ENCODE results near the gene CEP164.

Gene CEP164

DNA sequence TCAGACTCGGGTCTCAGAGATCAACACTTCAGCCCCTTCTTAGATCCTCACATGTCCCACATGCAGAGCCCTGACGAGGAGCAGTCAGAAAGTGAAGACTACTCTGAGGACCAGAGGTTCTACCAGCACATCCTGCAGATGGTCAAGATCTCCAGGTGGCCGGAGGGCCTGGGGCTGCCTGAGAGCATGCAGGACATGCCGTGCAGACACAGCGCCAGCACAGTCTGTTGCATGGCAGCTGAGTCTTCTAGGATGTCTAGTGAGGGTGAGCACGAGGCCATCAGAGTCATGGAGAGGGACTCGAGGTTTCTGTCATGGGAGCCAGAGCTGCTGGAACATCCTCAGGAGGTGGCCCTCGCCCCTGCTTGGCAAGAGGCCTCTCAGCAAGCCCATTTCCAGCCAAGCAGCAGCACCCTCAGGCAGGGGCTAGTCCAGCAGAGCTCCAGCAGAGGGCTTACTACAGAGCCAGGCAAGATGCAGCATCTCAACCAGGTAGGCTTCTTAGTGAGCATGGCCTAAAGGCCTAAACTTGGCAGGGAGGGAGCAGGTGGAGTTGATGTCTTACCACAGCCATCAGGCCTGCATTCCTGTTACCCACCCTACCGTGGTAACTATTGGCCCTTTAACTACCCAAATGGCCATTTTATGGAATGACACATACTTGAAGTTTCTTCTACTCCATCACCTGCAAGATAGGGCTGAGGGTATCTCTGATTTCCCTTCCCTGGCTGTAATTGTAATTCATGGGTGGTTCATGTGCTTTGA lies 28.7 kb downstream of the CEP164 start:
- DNase-seq (ENCODE audit: low read depth, low spot score): no peak
- Histone ChIP-seq H3K4me3 (ENCODE audit: low read length) (no peak overlapping the region), H3K27ac (ENCODE audit: low read length) (no peak overlapping the region), H3K36me3 (ENCODE audit: control insufficient read depth, insufficient read depth, low read length) (no peaks in the 10 kb centered on the region), H3K27me3 (ENCODE audit: control insufficient read depth, insufficient read depth, low read length) (no peaks in the 10 kb centered on the region), H3K9me3 (ENCODE audit: control insufficient read depth, insufficient read depth, low read length) (no peaks in the 10 kb centered on the region), H3K4me1 (ENCODE audit: control insufficient read depth, insufficient read depth, low read length) (no peaks in the 10 kb centered on the region)
- no CpG with 5 or more reads among the region's 9 CpGs for WGBS (ENCODE audit: insufficient coverage, insufficient read length)

DNA sequence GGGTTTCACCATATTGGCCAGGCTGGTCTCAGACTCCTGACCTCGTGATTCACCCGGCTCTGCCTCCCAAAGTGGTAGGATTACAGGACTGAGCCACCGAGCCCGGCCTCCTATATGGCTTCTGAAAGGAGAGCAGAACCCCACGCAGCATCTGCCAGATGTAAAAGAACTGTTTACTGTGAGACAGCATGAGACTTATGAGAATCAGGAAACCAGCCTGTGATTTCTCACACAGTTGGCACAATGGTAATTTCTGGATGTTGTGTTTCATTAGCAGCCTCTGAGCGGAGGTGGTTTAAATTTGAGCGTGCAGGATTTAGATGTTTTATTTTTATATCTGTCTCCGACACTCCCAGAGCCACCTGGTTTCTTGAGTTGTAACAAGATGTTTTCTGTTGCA lies 33.8 kb downstream of the CEP164 start:
- no peaks in the 10 kb centered on the region for H3K9me3 ChIP-seq (ENCODE audit: control insufficient read depth, insufficient read depth, low read length)
- no peaks in the 10 kb centered on the region for H3K4me1 ChIP-seq (ENCODE audit: control insufficient read depth, insufficient read depth, low read length)
- no peak for DNase-seq (ENCODE audit: low read depth, low spot score)
- no peaks in the 10 kb centered on the region for H3K27me3 ChIP-seq (ENCODE audit: control insufficient read depth, insufficient read depth, low read length)
- no CpG with 5 or more reads among the region's 8 CpGs for WGBS (ENCODE audit: insufficient coverage, insufficient read length)
- peaks cover 3% of the 10 kb centered on the region; the same call in 1 of the 2 replicates for H3K36me3 ChIP-seq (ENCODE audit: control insufficient read depth, insufficient read depth, low read length)
- H3K4me3 ChIP-seq (ENCODE audit: low read length): no peak overlapping the region
- no peak overlapping the region for H3K27ac ChIP-seq (ENCODE audit: low read length)

DNA sequence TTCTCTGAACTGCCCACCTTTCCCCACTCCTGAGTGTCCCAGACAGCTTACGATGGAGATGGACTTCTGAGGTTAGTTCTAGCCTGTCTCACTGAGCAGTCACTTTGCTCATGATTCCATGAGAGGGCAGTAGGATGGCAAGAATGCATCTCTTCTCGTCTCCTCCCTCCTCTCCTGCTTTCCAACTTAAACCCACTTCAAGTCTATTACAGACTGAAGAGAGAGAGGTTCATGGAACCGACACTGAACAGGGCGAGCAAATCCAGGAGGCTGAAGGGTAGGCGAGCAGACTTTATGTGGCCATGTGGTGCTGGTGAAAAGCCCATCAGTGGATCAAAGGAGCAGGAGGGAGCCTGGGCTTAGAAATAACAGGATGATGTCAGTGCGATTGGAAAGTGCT lies 38.6 kb downstream of the CEP164 start:
- H3K27me3 ChIP-seq (ENCODE audit: control insufficient read depth, insufficient read depth, low read length): no peaks in the 10 kb centered on the region
- DNase-seq (ENCODE audit: low read depth, low spot score): no peak
- no CpG with 5 or more reads among the region's 6 CpGs for WGBS (ENCODE audit: insufficient coverage, insufficient read length)

DNA sequence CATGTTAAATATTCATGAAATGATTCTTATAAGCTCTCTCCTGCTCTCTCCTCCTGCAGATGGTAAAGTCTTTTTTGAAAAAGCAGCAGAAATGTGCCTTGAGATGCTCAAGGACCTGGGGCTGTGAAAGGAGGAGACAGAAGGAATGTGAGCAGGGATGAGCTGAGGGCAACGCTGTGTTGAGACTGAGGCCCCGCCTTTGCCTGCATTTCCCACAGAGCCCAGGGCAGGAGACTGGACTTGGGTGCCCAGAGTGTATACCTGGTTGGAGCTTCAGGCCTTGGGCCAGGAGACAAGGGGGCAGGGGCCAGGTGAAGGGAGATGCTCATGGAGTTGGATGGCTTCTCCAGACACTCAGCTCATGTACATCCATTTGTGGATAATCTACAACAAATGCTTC lies 39.2 kb downstream of the CEP164 start:
- Histone ChIP-seq H3K4me3 (ENCODE audit: low read length) (no peak overlapping the region), H3K36me3 (ENCODE audit: control insufficient read depth, insufficient read depth, low read length) (peaks cover 8% of the 10 kb centered on the region), H3K4me1 (ENCODE audit: control insufficient read depth, insufficient read depth, low read length) (no peaks in the 10 kb centered on the region), H3K9me3 (ENCODE audit: control insufficient read depth, insufficient read depth, low read length) (no peaks in the 10 kb centered on the region), H3K27me3 (ENCODE audit: control insufficient read depth, insufficient read depth, low read length) (no peaks in the 10 kb centered on the region), H3K27ac (ENCODE audit: low read length) (no peak overlapping the region)
- WGBS (ENCODE audit: insufficient coverage, insufficient read length): no CpG with 5 or more reads among the region's 2 CpGs
- DNase-seq (ENCODE audit: low read depth, low spot score): no peak

More for the DNA sequence above, 38.6 kb downstream of the CEP164 start:
- no peak overlapping the region for H3K4me3 ChIP-seq (ENCODE audit: low read length)
- peaks cover 7% of the 10 kb centered on the region for H3K36me3 ChIP-seq (ENCODE audit: control insufficient read depth, insufficient read depth, low read length)
- no peak overlapping the region for H3K27ac ChIP-seq (ENCODE audit: low read length)
- H3K9me3 ChIP-seq (ENCODE audit: control insufficient read depth, insufficient read depth, low read length): no peaks in the 10 kb centered on the region
- no peaks in the 10 kb centered on the region for H3K4me1 ChIP-seq (ENCODE audit: control insufficient read depth, insufficient read depth, low read length)

DNA sequence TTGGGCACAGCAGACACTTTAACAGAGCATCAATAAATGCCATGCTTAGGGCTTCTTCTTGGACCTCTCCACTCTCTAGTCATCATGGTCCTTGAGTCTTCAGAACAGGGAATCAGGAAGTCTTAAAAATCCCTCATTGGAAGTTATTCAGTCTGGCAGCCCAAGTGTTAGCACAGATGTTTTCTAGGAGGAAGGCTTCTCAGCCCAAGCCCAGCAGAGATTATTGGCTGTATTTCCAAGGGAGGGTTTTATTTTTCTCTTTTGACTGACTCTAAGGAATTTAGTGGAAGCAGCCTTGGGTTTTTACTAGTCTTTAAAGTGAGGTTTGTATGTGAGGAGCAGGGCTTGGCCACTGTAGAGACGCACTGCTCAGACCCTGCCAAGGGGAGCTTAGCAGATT lies 41.9 kb downstream of the CEP164 start:
- H3K36me3 ChIP-seq (ENCODE audit: control insufficient read depth, insufficient read depth, low read length): peaks cover 5% of the 10 kb centered on the region
- no peak for DNase-seq (ENCODE audit: low read depth, low spot score)
- WGBS (ENCODE audit: insufficient coverage, insufficient read length): no CpG with 5 or more reads among the region's 1 CpG
- no peak overlapping the region for H3K27ac ChIP-seq (ENCODE audit: low read length)
- H3K27me3 ChIP-seq (ENCODE audit: control insufficient read depth, insufficient read depth, low read length): no peaks in the 10 kb centered on the region
- no peaks in the 10 kb centered on the region for H3K9me3 ChIP-seq (ENCODE audit: control insufficient read depth, insufficient read depth, low read length)
- H3K4me1 ChIP-seq (ENCODE audit: control insufficient read depth, insufficient read depth, low read length): no peaks in the 10 kb centered on the region
- H3K4me3 ChIP-seq (ENCODE audit: low read length): no peak overlapping the region

DNA sequence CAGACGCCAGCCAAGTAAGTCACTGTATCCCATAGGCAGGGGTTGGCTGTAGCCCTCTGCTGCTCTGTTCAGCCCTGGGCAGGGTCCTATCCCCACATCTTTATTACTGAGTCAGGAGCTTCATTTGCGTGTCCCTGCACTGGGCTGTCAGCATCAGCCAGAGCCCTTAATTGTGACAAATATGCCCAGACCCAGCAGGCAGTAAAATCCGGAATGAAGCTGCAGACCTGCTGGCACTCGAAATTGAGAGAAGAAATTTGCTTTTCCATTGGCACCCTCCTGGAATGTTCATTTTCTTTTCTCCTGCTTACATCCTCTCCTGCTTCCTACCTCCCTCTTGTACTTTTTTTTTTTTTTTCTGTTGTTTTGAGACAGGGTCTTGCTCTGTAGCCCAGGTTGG lies 43.8 kb downstream of the CEP164 start:
- no peak for DNase-seq (ENCODE audit: low read depth, low spot score)
- WGBS (ENCODE audit: insufficient coverage, insufficient read length): no CpG with 5 or more reads among the region's 4 CpGs

DNA sequence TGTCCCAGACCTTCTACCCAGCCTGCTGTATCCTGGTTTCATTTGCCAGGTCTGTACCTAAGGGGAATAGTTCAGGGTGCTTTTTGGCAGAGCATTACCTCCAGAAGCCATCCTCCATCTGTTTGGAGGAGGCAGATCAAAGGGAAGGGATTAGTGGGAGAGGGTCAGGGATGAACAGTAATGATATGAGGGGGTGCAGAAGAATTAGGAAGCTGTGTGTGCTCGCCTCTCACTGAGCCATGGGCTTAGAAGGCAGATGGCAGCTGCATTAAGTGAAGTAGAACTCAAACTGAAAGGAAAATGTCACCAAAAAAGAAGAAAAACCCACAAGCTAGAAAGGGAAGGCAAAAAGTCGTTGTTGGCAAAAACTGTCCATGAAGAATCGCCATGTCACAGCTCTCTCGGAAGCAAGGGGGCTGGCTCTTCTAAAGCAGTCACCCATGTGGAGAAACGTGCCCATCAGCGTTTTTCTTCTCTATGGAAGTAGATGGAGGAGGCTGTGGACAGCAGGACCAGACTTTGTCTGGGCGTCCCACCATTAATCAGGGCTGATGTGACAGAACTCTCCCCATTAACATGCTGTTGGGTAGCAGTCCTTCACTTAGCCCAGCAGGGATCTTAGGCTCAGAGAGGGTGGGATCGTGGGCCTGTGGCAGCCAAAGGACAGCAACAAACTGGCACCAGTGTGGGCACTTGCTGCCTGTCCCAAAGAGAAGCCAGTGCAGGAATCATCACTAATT lies 46.8 kb downstream of the CEP164 start:
- H3K36me3 ChIP-seq (ENCODE audit: control insufficient read depth, insufficient read depth, low read length): peaks cover 7% of the 10 kb centered on the region
- no peak overlapping the region for H3K27ac ChIP-seq (ENCODE audit: low read length)
- H3K9me3 ChIP-seq (ENCODE audit: control insufficient read depth, insufficient read depth, low read length): no peaks in the 10 kb centered on the region
- no peak for DNase-seq (ENCODE audit: low read depth, low spot score)
- H3K4me1 ChIP-seq (ENCODE audit: control insufficient read depth, insufficient read depth, low read length): no peaks in the 10 kb centered on the region
- WGBS (ENCODE audit: insufficient coverage, insufficient read length): no CpG with 5 or more reads among the region's 8 CpGs
- no peaks in the 10 kb centered on the region for H3K27me3 ChIP-seq (ENCODE audit: control insufficient read depth, insufficient read depth, low read length)
- no peak overlapping the region for H3K4me3 ChIP-seq (ENCODE audit: low read length)

More for the DNA sequence above, 43.8 kb downstream of the CEP164 start:
- no peak overlapping the region for H3K4me3 ChIP-seq (ENCODE audit: low read length)
- H3K4me1 ChIP-seq (ENCODE audit: control insufficient read depth, insufficient read depth, low read length): no peaks in the 10 kb centered on the region
- no peak overlapping the region for H3K27ac ChIP-seq (ENCODE audit: low read length)
- peaks cover 7% of the 10 kb centered on the region for H3K36me3 ChIP-seq (ENCODE audit: control insufficient read depth, insufficient read depth, low read length)
- no peaks in the 10 kb centered on the region for H3K9me3 ChIP-seq (ENCODE audit: control insufficient read depth, insufficient read depth, low read length)
- H3K27me3 ChIP-seq (ENCODE audit: control insufficient read depth, insufficient read depth, low read length): no peaks in the 10 kb centered on the region

DNA sequence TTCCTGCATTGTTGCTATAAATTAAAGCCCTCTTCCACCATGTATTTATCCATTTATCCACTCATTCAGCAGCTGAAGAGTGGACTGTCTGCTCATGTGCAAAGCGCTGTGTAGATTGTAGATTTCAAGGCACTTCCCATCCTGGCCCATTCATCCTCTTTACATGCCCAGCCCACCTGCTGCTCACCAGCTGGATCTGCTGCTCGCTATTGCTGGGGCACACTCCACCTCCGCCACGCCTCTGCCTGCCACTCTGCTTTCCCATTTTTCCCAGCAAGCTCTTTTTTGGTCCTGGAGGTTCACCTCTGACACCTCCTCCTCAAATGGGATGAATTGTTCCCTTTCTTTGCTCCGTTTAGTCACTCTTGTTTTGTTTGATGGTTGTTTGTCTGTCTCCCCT lies 48.3 kb downstream of the CEP164 start:
- H3K9me3 ChIP-seq (ENCODE audit: control insufficient read depth, insufficient read depth, low read length): no peaks in the 10 kb centered on the region
- no peak for DNase-seq (ENCODE audit: low read depth, low spot score)
- no peaks in the 10 kb centered on the region for H3K27me3 ChIP-seq (ENCODE audit: control insufficient read depth, insufficient read depth, low read length)
- peaks cover 6% of the 10 kb centered on the region for H3K36me3 ChIP-seq (ENCODE audit: control insufficient read depth, insufficient read depth, low read length)
- H3K27ac ChIP-seq (ENCODE audit: low read length): no peak overlapping the region
- H3K4me1 ChIP-seq (ENCODE audit: control insufficient read depth, insufficient read depth, low read length): no peaks in the 10 kb centered on the region
- H3K4me3 ChIP-seq (ENCODE audit: low read length): no peak overlapping the region
- no CpG with 5 or more reads among the region's 5 CpGs for WGBS (ENCODE audit: insufficient coverage, insufficient read length)

DNA sequence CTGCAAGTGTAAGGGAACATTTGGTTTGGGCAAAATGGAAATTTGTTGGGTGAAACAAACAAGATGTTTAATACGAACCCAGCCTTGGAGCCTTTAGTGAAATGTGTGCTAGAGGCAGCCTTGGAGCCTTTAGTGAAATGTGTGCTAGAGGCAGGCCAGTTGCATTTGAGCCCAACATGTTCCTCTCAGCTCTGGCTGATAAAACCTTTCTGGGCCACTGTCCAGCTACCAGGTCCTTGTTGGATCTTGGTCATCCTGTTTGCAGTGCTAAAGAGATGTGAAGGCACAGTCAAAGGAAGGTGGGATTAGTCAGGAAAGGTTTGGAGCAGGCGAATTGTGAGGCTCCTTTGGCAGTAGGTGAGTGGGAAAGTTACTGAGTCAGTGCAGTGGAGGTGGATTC lies 48.9 kb downstream of the CEP164 start:
- Histone ChIP-seq H3K27me3 (ENCODE audit: control insufficient read depth, insufficient read depth, low read length) (no peaks in the 10 kb centered on the region), H3K4me1 (ENCODE audit: control insufficient read depth, insufficient read depth, low read length) (no peaks in the 10 kb centered on the region), H3K9me3 (ENCODE audit: control insufficient read depth, insufficient read depth, low read length) (no peaks in the 10 kb centered on the region), H3K4me3 (ENCODE audit: low read length) (no peak overlapping the region), H3K27ac (ENCODE audit: low read length) (no peak overlapping the region), H3K36me3 (ENCODE audit: control insufficient read depth, insufficient read depth, low read length) (0 out of 2 replicates have a peak, but pooled peaks cover 2% of the 10 kb centered on the region)
- DNase-seq (ENCODE audit: low read depth, low spot score): no peak
- no CpG with 5 or more reads among the region's 2 CpGs for WGBS (ENCODE audit: insufficient coverage, insufficient read length)

DNA sequence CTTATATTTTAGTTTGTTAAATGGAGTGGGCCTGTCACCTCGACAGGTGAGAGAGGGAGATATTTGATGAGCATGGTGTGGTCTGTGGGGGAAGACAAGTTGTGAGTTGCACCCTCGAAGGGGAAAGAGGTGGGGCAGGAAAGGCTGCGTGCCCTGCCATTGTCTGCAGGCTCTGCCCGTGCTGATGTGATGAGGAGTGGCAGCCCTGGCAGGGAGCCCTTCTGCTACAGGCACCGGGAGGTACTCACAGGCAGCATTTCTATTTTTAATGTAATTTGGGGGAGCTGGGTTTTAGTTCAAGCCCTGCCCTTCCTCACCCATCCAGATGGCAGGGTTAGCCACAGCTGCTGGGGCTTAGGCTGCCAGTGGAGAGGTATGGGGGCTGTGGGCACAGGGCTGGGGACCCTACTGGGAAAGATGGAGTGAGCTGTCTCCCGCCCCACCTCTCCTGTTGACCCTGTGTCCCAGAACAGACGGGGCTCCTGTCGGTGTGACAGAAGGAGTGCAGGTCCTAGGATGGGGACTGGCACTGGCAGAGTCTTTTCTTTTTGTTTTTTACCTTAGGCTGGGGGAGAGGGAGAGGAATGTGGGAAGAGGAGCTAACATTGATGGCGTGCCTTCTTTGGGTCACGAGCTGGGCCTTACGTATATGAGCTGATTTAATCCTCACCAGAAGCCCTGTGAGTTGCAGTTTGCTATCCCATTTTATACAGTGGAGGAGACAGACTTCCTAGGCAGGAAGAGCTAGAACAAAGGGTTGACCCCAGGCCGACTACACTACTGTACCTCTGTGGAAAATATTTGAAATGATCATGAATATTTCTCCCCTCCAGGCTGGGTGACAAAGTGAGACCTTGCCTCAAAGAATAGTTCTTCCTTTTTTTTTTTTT lies 51.6 kb downstream of the CEP164 start:
- no CpG with 5 or more reads among the region's 12 CpGs for WGBS (ENCODE audit: insufficient coverage, insufficient read length)
- no peak overlapping the region for H3K27ac ChIP-seq (ENCODE audit: low read length)

More for the DNA sequence above, 51.6 kb downstream of the CEP164 start:
- Histone ChIP-seq H3K4me1 (ENCODE audit: control insufficient read depth, insufficient read depth, low read length) (no peaks in the 10 kb centered on the region), H3K4me3 (ENCODE audit: low read length) (no peak overlapping the region), H3K9me3 (ENCODE audit: control insufficient read depth, insufficient read depth, low read length) (no peaks in the 10 kb centered on the region), H3K27me3 (ENCODE audit: control insufficient read depth, insufficient read depth, low read length) (no peaks in the 10 kb centered on the region), H3K36me3 (ENCODE audit: control insufficient read depth, insufficient read depth, low read length) (0 out of 2 replicates have a peak, but pooled peaks cover 2% of the 10 kb centered on the region)
- no peak for DNase-seq (ENCODE audit: low read depth, low spot score)
